Astrocyte (in vitro differentiated cells and primary cell): ENCODE measurements around the gene FFAR4. TPM values are rescaled to one million over a fixed set of nuclear protein-coding genes. Genes with fewer than 3 reads are reported as not detected.

ENCODE experiments used
- DNase-seq: peaks from one replicate; pipeline ENCODE4 v3.0.0-alpha.2; 2010; ENCODE audit warnings: low read depth
- FAIRE-seq: peaks from 2 replicates; lab custom pipeline; 2011; peaks lifted over from hg19 to GRCh38; lab: Jason Lieb, UNC
- H2AFZ ChIP-seq: 2 replicates; pipeline ENCODE4 v1.6.0; 2012; ENCODE audit warnings: low read depth, low read length, inconsistent platforms
- H3K27ac ChIP-seq: 2 replicates; pipeline ENCODE4 v1.5.1; 2011; ENCODE audit warnings: low read depth, low read length, inconsistent platforms
- H3K27me3 ChIP-seq: 2 replicates; pipeline ENCODE4 v1.6.0; 2011; ENCODE audit warnings: low read length, inconsistent platforms; ENCODE audit not compliant: insufficient read depth
- H3K36me3 ChIP-seq: 2 replicates; pipeline ENCODE4 v1.5.1; 2011; ENCODE audit warnings: low read length, inconsistent platforms; ENCODE audit not compliant: insufficient read depth
- H3K4me1 ChIP-seq: 2 replicates; pipeline ENCODE4 v1.5.1; 2011; ENCODE audit warnings: low read length, inconsistent platforms; ENCODE audit not compliant: insufficient read depth
- H3K4me2 ChIP-seq: 2 replicates; pipeline ENCODE4 v1.6.0; 2012; ENCODE audit warnings: low read length, inconsistent platforms
- H3K4me3 ChIP-seq: 2 replicates; pipeline ENCODE4 v1.5.1; 2011; ENCODE audit warnings: low read depth, mild to moderate bottlenecking, low read length, inconsistent platforms; ENCODE audit not compliant: insufficient read depth
- H3K79me2 ChIP-seq: 2 replicates; pipeline ENCODE4 v1.6.0; 2012; ENCODE audit warnings: mild to moderate bottlenecking, low read length, inconsistent platforms; ENCODE audit not compliant: insufficient read depth
- H3K9ac ChIP-seq: 2 replicates; pipeline ENCODE4 v1.6.0; 2012; ENCODE audit warnings: mild to moderate bottlenecking, low read length, inconsistent platforms
- H3K9me3 ChIP-seq: 2 replicates; pipeline ENCODE4 v1.5.1; 2012; ENCODE audit warnings: low read depth, mild to moderate bottlenecking, low read length, inconsistent platforms; ENCODE audit not compliant: insufficient read depth
- H4K20me1 ChIP-seq: 2 replicates; pipeline ENCODE4 v1.6.0; 2012; ENCODE audit warnings: low read length, inconsistent platforms; ENCODE audit not compliant: insufficient read depth
- H3K27ac Mint-ChIP-seq: one replicate; pipeline ENCODE4 v1.8.0; 2021; ENCODE audit warnings: mild to moderate bottlenecking, mixed read lengths; ENCODE audit not compliant: unreplicated experiment
- H3K27me3 Mint-ChIP-seq: one replicate; pipeline ENCODE4 v1.8.0; 2021; ENCODE audit warnings: low read depth, mixed read lengths; ENCODE audit not compliant: unreplicated experiment
- H3K36me3 Mint-ChIP-seq: one replicate; pipeline ENCODE4 v1.8.0; 2021; ENCODE audit warnings: low read depth, mixed read lengths; ENCODE audit not compliant: unreplicated experiment
- H3K4me1 Mint-ChIP-seq: one replicate; pipeline ENCODE4 v1.8.0; 2021; ENCODE audit warnings: low read depth, mixed read lengths; ENCODE audit not compliant: unreplicated experiment
- H3K4me3 Mint-ChIP-seq: one replicate; pipeline ENCODE4 v1.8.0; 2021; ENCODE audit warnings: mild to moderate bottlenecking, moderate library complexity, mixed read lengths; ENCODE audit not compliant: unreplicated experiment
- H3K9me3 Mint-ChIP-seq: one replicate; pipeline ENCODE4 v1.8.0; 2021; ENCODE audit warnings: mild to moderate bottlenecking, mixed read lengths; ENCODE audit not compliant: unreplicated experiment
- CTCF ChIP-seq: IDR thresholded peaks from 2 replicates; pipeline ENCODE4 v1.5.1; 2011; ENCODE audit warnings: low read depth, mild to moderate bottlenecking, inconsistent platforms, low read length, moderate library complexity; ENCODE audit not compliant: insufficient read depth
- EZH2 ChIP-seq: IDR thresholded peaks from 2 replicates; pipeline ENCODE4 v1.6.1; 2012; ENCODE audit warnings: mild to moderate bottlenecking, low read length, inconsistent platforms; ENCODE audit not compliant: insufficient read depth
- total RNA-seq: library from RNA; stranded (reverse); gene quantifications from 2 replicates; pipeline ENCODE4 v1.2.1, GENCODE V29; 2021

The FFAR4 gene
- total RNA-seq, 1 donor from 2014 or later: not detected

- H2AFZ ChIP-seq: no peak overlapping the region
- peaks cover 13% of the 10 kb centered on the region for H3K27me3 ChIP-seq
- peaks cover 5% of the 10 kb centered on the region for H3K9me3 ChIP-seq
- H3K27me3 Mint-ChIP-seq: peaks cover 38% of the 10 kb centered on the region
- H3K79me2 ChIP-seq: no peaks in the 10 kb centered on the region
- H3K27ac Mint-ChIP-seq: no peak overlapping the region
- no peak overlapping the region for H3K4me2 ChIP-seq
- H3K4me1 Mint-ChIP-seq: no peaks in the 10 kb centered on the region
- no peak overlapping the region for H3K4me3 Mint-ChIP-seq
- H3K36me3 Mint-ChIP-seq: no peaks in the 10 kb centered on the region
- no peak for TF ChIP-seq CTCF
- TF ChIP-seq EZH2: no peak
- peaks cover 2% of the 10 kb centered on the region for H3K9me3 Mint-ChIP-seq
- no peaks in the 10 kb centered on the region for H3K4me1 ChIP-seq
- no peak overlapping the region for H3K4me3 ChIP-seq
- FAIRE-seq (no peak), DNase-seq (peak; percentile 18)
- no peaks in the 10 kb centered on the region for H3K36me3 ChIP-seq
- no peak overlapping the region for H3K9ac ChIP-seq
- H3K27ac ChIP-seq: no peak overlapping the region
- no peaks in the 10 kb centered on the region for H4K20me1 ChIP-seq
Measured at GRCh38 chr10:93579089-93579488, 12.6 kb downstream of the FFAR4 start.

DNA sequence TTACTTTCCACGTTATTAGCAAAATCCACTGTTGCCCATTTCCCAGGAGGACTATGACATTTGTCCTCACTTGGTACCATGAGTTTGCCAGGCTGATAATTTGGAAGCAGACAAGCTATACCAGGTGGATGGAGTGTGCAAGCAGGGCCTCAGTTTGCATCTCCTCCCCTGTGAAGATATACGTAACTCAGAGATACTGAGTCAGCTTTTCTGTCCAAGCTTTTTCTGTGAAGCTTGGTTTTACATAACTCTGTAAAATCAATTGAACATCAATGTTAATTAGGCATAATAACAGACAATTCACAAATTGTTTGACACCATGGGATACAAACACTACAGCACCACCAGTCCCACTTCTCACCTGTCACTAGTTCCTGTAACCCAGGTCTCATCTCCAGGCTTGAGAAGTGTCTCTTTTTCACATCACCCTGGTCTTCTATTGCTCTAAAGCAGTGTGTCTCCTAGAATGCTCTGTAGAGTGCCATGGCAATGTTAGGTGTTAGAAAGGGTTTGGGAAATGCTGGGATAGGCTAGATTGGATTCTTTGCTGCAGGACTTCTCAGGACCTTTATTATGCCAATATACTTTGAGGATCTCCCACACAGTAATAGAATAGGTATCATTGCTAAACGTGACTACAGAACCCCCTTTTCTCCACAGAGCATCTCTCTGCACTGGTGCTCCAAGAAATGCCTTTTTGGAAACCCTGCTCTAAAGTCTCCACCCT is 13.7 kb downstream of the FFAR4 start:
- Histone ChIP-seq H3K27me3 (peaks cover 6% of the 10 kb centered on the region), H3K4me3 (no peak overlapping the region), H4K20me1 (no peaks in the 10 kb centered on the region), H3K79me2 (no peaks in the 10 kb centered on the region), H3K9me3 (peaks cover 5% of the 10 kb centered on the region), H2AFZ (no peak overlapping the region), H3K4me1 (no peaks in the 10 kb centered on the region), H3K4me2 (no peak overlapping the region), H3K9ac (no peak overlapping the region), H3K27ac (no peak overlapping the region), H3K36me3 (no peaks in the 10 kb centered on the region)
- no peak overlapping the region for H3K27ac Mint-ChIP-seq
- DNase-seq: no peak
- H3K27me3 Mint-ChIP-seq: peaks cover 40% of the 10 kb centered on the region
- H3K9me3 Mint-ChIP-seq: peaks cover 2% of the 10 kb centered on the region
- no peaks in the 10 kb centered on the region for H3K4me1 Mint-ChIP-seq
- no peak overlapping the region for H3K4me3 Mint-ChIP-seq
- H3K36me3 Mint-ChIP-seq: no peaks in the 10 kb centered on the region
- no peak for FAIRE-seq
- TF ChIP-seq CTCF (no peak), EZH2 (no peak)

DNA sequence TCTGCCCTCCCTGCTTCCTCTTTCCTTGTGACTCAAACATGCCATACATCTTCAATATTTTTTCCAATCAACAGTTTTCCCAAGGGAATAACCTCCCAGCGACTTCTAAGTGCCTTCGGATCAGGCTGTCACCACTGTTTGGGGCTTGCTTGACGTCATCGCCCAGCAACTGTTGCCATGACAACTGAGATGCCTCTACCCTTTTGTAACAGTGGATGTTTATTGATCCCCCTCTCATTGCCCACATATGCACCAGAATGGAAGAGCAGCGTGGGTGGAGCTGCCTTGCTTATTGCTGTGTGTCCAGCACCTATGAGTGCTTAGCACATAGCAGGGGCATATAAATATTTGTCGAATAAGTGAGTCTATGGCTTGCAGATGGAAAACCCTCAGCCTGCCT is 14.4 kb downstream of the FFAR4 start:
- H3K27me3 ChIP-seq: peaks cover 6% of the 10 kb centered on the region
- no peak overlapping the region for H3K4me3 Mint-ChIP-seq
- no peaks in the 10 kb centered on the region for H3K79me2 ChIP-seq
- H2AFZ ChIP-seq: no peak overlapping the region
- peaks cover 38% of the 10 kb centered on the region for H3K27me3 Mint-ChIP-seq
- peaks cover 5% of the 10 kb centered on the region for H3K9me3 ChIP-seq
- no peak overlapping the region for H3K27ac Mint-ChIP-seq
- H3K4me3 ChIP-seq: no peak overlapping the region
- H3K9ac ChIP-seq: no peak overlapping the region
- FAIRE-seq (no peak), DNase-seq (peak; percentile 18)
- TF ChIP-seq CTCF (no peak), EZH2 (no peak)
- H3K4me1 Mint-ChIP-seq: no peaks in the 10 kb centered on the region
- H3K27ac ChIP-seq: no peak overlapping the region
- no peaks in the 10 kb centered on the region for H3K4me1 ChIP-seq
- H3K36me3 Mint-ChIP-seq: peaks cover under 1% of the 10 kb centered on the region
- H3K4me2 ChIP-seq: no peak overlapping the region
- H3K36me3 ChIP-seq: no peaks in the 10 kb centered on the region
- H3K9me3 Mint-ChIP-seq: peaks cover 2% of the 10 kb centered on the region
- H4K20me1 ChIP-seq: no peaks in the 10 kb centered on the region
